GM12891 (cell line): ENCODE results near the gene GOLGA6L10.
A peak's percentile ranks its signal among the peaks of the same experiment; 100 is the strongest.
"Not testable (repeated sequence)": the region's sequence is repeated elsewhere in the genome, so short reads cannot be mapped to it uniquely, and the experiment has no call there.

Experiments
- DNase-seq: peaks from one replicate; pipeline ENCODE4 v3.0.0; 2011; ENCODE audit warnings: low spot score; ENCODE audit not compliant: insufficient read length
- FAIRE-seq: peaks from 2 replicates; lab custom pipeline; 2011; peaks lifted over from hg19 to GRCh38; lab: Jason Lieb, UNC
- PAX5 ChIP-seq: IDR thresholded peaks from 2 replicates; pipeline ENCODE4 v1.6.1; 2011; ENCODE audit warnings: low read length, moderate library complexity, mild to moderate bottlenecking; ENCODE audit not compliant: insufficient read depth, severe bottlenecking
- POLR2A ChIP-seq: IDR thresholded peaks from 2 replicates; pipeline ENCODE4 v1.6.1; 2011; ENCODE audit warnings: low read depth, low read length, control low read depth
- POLR2AphosphoS5 ChIP-seq: IDR thresholded peaks from 2 replicates; pipeline ENCODE4 v1.6.1; 2011; ENCODE audit warnings: low read depth, low read length, control low read depth
- POU2F2 ChIP-seq: IDR thresholded peaks from 2 replicates; pipeline ENCODE4 v1.6.1; 2011; ENCODE audit warnings: low read depth, mild to moderate bottlenecking, control low read depth, low read length, moderate library complexity
- SPI1 ChIP-seq: IDR thresholded peaks from 2 replicates; pipeline ENCODE4 v1.6.1; 2011; ENCODE audit warnings: low read depth, low read length, control low read depth
- TAF1 ChIP-seq: IDR thresholded peaks from 2 replicates; pipeline ENCODE4 v1.6.1; 2011; ENCODE audit warnings: low read depth, low read length, control low read depth

GOLGA6L10 gene

DNA sequence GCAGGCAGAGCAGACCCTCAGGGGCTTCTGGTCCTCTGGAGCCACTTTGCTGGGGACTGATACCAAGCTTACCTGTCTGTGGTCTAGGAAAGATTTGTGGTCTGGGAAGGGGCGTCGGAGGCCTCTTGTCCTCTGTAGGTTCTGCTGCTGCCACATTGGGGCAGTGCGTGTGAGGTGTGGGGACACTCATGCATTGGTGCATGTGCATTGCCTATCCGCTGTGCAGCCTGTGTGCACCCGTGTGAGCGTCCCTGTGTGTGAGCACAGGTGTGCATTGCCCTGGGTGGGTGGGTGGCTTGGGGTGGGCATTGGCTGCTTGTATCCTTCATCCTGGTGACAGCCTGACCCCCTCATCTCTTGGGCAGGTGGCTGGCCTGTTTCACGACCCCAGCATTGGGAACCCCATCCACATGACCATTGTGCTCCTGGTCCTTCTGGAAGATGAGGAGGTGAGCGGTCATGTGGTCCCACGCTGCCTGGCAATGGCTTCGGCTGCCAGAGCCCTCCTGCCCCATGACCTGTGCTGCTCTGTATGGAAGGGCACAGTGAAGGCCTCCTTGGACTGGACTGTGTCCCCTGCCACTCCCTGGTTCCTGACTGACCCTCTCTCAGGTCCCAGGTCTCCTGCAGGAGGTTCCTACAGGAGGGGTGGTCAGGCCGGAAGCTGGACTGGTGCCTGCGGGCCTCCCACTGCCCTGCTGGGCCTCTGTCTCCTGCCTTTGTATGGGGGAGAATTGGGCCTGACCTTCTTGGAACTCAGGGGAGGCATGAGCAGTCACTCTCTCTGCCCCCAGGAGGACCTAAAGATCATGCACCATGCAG, 45.1 kb downstream of the GOLGA6L10 start:
- FAIRE-seq (no peak), DNase-seq (no peak)
- no peak for TF ChIP-seq POLR2A
- no peak for TF ChIP-seq SPI1
- no peak for TF ChIP-seq TAF1
- no peak for TF ChIP-seq PAX5
- no peak for TF ChIP-seq POU2F2
- TF ChIP-seq POLR2AphosphoS5, result no peak

- no peak for TF ChIP-seq PAX5
- TF ChIP-seq TAF1, result no peak
- no peak for TF ChIP-seq POU2F2
- TF ChIP-seq SPI1, result no peak
- no peak for TF ChIP-seq POLR2A
- TF ChIP-seq POLR2AphosphoS5, result no peak
- no peak for DNase-seq
- no peak for FAIRE-seq
These were observed 47.8 kb downstream of the GOLGA6L10 start for GRCh38 chr15:82301296-82302016.

GRCh38 chr15:82300883-82301282, 48.4 kb downstream of the GOLGA6L10 start:
- no peak for DNase-seq
- no peak for TF ChIP-seq SPI1
- no peak for TF ChIP-seq POU2F2
- FAIRE-seq, result no peak

GRCh38 chr15:82300326-82300725, 48.9 kb downstream of the GOLGA6L10 start:
- FAIRE-seq, DNase-seq: not testable (repeated sequence)

DNA sequence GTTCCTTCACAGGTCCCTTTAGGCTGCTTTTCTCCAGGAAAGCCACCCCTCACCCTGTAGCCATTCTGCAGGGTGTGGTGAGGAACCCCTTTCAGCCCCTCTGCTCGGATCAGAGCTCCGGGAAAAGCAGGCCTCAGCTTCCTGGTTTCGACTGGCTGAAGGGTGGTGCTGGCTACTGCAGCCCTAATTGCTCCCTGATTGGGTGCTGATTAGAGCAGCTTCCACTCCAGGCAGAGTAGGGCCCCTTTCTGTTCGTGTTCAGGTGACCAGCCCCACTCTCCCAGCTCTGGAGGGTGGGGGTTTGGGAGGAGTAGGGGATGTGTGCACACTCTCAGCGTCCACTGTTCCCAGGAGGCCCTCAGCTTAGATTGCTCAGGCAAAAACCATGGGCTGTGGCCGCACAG, 49.8 kb downstream of the GOLGA6L10 start:
- DNase-seq, FAIRE-seq: not testable (repeated sequence)

DNA sequence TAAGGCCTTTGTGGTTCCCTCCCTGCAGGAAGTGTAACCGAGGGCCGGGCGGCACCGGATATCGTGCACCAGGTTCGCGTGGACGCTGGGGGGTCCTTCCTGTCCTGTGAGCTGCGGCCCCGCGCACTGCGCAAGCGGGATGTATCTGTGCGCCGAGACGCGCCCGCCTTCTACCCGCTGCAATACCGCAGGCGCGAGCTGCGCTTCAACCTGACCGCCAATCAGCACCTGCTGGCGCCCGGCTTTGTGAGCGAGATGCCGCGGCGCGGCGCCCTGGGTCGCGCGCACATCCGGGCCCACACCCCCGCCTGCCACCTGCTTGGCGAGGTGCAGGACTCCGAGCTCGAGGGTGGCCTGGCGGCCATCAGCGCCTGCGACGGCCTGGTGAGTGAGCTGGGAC, 50.8 kb downstream of the GOLGA6L10 start:
- FAIRE-seq, result no peak
- 0 out of 2 replicates have a peak, but pooled peaks have one; percentile 9 for TF ChIP-seq SPI1
- no peak for TF ChIP-seq POU2F2
- peak; percentile 43 for DNase-seq

GRCh38 chr15:82298032-82298431, 51.2 kb downstream of the GOLGA6L10 start:
- TF ChIP-seq SPI1 (no peak), TAF1 (no peak), POLR2A (no peak), POU2F2 (no peak), POLR2AphosphoS5 (no peak)
- no peak for FAIRE-seq
- DNase-seq, result no peak

DNA sequence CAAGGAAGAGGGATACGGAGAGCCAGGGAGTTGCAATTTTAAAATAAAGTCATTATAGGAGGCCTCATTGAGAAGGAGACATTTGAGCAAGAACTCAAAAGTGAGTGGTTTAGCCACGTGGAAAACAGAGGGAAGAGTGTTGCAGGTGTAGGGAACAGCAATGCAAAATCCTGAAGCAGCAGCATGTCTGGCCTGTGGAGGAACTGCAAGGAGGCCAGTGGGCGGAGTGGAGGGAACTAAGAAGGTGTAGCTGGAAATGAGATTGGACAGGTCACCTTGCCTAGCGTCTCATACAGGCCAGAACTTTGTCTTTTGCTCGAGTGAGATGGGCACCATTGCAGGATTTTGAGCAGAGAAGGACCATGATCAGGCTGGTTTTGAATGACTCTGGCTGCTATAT, 51.7 kb downstream of the GOLGA6L10 start:
- FAIRE-seq, result no peak
- no peak for DNase-seq
- TF ChIP-seq TAF1, result no peak
- TF ChIP-seq POLR2A, result no peak
- TF ChIP-seq PAX5, result no peak
- no peak for TF ChIP-seq POLR2AphosphoS5

GRCh38 chr15:82294061-82294690, 55.1 kb downstream of the GOLGA6L10 start:
- no peak for TF ChIP-seq PAX5
- TF ChIP-seq SPI1, result no peak
- no peak for TF ChIP-seq POLR2A
- TF ChIP-seq POU2F2, result no peak
- TF ChIP-seq TAF1, result no peak
- TF ChIP-seq POLR2AphosphoS5, result no peak
- FAIRE-seq (no peak), DNase-seq (no peak)

DNA sequence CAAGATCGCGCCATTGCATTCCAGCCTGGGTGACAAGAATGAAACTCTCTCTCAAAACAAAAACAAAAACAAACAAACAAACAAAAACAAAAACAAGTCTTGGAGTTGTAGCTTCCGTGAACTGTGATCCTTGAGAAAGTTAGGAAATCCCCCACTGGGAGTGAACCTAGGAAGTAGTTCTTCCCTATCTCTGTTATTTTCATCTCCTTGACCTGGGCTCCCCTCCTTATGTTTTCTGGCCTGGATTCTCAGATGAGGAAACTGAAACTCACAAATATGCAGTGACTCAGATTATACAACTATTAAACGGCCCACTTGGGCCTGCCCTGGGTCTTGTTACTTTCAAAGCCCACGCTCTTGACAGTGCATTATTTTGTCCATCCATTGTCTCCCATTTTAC, 57.0 kb downstream of the GOLGA6L10 start:
- no peak for DNase-seq
- no peak for FAIRE-seq
- no peak for TF ChIP-seq PAX5
- no peak for TF ChIP-seq POLR2AphosphoS5
- TF ChIP-seq SPI1, result no peak
- no peak for TF ChIP-seq POLR2A
- no peak for TF ChIP-seq POU2F2
- no peak for TF ChIP-seq TAF1
